Measurements from ENCODE around the gene GON4L. TPM values are rescaled to one million over a fixed set of nuclear protein-coding genes. Genes with fewer than 3 reads are reported as not detected.
A peak's percentile ranks its signal among the peaks of the same experiment; 100 is the strongest.
"Not testable (repeated sequence)": the region's sequence is repeated elsewhere in the genome, so short reads cannot be mapped to it uniquely, and the experiment has no call there.

The GON4L gene
- polyA plus RNA-seq, 1 donor from 2014 or later, result 37.7 TPM

GRCh38 chr1:155816351-155816750 lies 40.7 kb downstream of the GON4L start:
- no peaks in the 10 kb centered on the region for H3K27me3 Mint-ChIP-seq
- peaks cover 2% of the 10 kb centered on the region for H3K36me3 Mint-ChIP-seq
- H3K4me3 Mint-ChIP-seq, result no peak overlapping the region
- H3K4me1 Mint-ChIP-seq, result peaks cover 0 to 1% (median 0%) of the 10 kb centered on the region in 3 donors
- H3K9me3 Mint-ChIP-seq, result no peaks in the 10 kb centered on the region
- H3K27ac Mint-ChIP-seq, result no peak overlapping the region

GRCh38 chr1:155813672-155814071 lies 43.3 kb downstream of the GON4L start:
- H3K4me1 Mint-ChIP-seq, result peaks cover 3 to 7% (median 4%) of the 10 kb centered on the region in 3 donors
- peak overlapping the region in 2 of 3 donors; percentile 78 to 92 for H3K27ac Mint-ChIP-seq
- no peaks in the 10 kb centered on the region for H3K9me3 Mint-ChIP-seq
- H3K4me3 Mint-ChIP-seq, result no peak overlapping the region
- peaks cover 2% of the 10 kb centered on the region for H3K36me3 Mint-ChIP-seq
- H3K27me3 Mint-ChIP-seq, result no peaks in the 10 kb centered on the region

GRCh38 chr1:155812878-155813277 lies 44.1 kb downstream of the GON4L start:
- Mint-ChIP-seq H3K27ac (no peak overlapping the region), H3K4me3 (no peak overlapping the region), H3K27me3 (no peaks in the 10 kb centered on the region), H3K4me1 (peaks cover 5 to 14% (median 9%) of the 10 kb centered on the region in 3 donors), H3K9me3 (no peaks in the 10 kb centered on the region), H3K36me3 (peaks cover 4% of the 10 kb centered on the region)

DNA sequence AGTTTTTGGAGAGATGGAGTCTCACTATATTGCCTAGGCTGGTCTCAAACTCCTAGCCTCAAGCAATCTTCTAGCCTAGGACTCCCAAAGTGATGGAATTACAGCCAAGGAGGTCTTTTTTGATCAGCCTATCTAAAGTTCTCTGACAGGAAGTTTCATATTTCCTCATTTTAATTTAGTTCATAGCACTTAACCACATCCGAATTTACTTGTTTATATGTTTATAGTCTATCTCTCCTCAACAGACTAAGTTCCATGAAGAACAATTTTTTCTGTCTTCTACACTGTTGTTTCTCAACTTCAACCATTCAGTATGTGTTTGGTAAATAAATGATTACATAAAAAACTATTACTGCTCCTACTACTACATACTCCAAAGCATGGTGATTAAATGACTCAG lies 47.9 kb downstream of the GON4L start:
- peak overlapping the region in 2 of 3 donors; percentile 8 to 93 for H3K27ac Mint-ChIP-seq
- H3K4me1 Mint-ChIP-seq, result peaks cover 6 to 14% (median 9%) of the 10 kb centered on the region in 3 donors
- no peaks in the 10 kb centered on the region for H3K27me3 Mint-ChIP-seq
- H3K4me3 Mint-ChIP-seq, result peak overlapping the region; percentile 37 to 75 (median 48)
- H3K36me3 Mint-ChIP-seq, result peaks cover 8% of the 10 kb centered on the region
- H3K9me3 Mint-ChIP-seq, result no peaks in the 10 kb centered on the region

DNA sequence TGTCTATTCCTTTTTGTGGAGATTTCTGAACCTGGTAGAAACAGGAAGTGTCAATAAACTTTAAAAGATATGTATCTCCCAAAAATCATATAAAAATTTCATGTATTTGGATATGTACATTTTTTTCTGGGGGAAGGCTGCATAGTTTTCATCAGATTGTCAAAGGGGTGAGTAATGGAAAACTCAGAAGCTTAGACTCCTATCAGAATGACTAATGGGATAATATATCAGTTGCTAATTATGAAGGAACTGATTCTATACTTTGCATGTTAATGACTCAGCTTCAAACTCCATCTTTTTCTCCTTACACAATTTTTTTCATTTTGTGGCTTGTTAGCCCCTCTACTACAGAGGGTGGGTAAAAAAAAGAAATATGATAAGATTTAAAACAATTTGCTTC lies 55.9 kb downstream of the GON4L start:
- H3K4me3 Mint-ChIP-seq, result no peak overlapping the region
- no peaks in the 10 kb centered on the region for H3K27me3 Mint-ChIP-seq
- peaks cover 13% of the 10 kb centered on the region for H3K36me3 Mint-ChIP-seq
- no peaks in the 10 kb centered on the region for H3K9me3 Mint-ChIP-seq
- peaks cover 0 to 3% (median 0%) of the 10 kb centered on the region in 3 donors for H3K4me1 Mint-ChIP-seq
- H3K27ac Mint-ChIP-seq, result peak overlapping the region in 1 of 3 donors; percentile 53

DNA sequence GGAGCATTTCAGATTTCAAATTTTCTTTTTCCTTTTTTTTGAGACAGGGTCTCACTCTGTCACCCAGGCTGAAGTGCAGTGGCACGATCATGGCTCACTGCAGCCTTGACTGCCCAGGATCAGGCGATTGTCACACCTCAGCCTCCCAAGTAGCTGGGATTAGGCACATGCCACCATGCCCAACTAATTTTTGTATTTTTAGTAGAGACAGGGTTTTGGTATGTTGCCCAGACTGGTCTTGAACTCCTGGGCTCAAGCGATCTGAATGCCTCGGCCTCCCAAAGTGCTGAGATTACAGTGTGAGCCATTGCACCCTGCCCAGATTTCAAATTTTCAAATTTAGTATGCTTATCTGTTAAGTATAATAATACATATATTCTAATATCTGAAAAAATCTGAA lies 61.4 kb downstream of the GON4L start:
- H3K27me3 Mint-ChIP-seq, H3K36me3 Mint-ChIP-seq, H3K27ac Mint-ChIP-seq, H3K4me1 Mint-ChIP-seq, H3K4me3 Mint-ChIP-seq, H3K9me3 Mint-ChIP-seq: not testable (repeated sequence)

DNA sequence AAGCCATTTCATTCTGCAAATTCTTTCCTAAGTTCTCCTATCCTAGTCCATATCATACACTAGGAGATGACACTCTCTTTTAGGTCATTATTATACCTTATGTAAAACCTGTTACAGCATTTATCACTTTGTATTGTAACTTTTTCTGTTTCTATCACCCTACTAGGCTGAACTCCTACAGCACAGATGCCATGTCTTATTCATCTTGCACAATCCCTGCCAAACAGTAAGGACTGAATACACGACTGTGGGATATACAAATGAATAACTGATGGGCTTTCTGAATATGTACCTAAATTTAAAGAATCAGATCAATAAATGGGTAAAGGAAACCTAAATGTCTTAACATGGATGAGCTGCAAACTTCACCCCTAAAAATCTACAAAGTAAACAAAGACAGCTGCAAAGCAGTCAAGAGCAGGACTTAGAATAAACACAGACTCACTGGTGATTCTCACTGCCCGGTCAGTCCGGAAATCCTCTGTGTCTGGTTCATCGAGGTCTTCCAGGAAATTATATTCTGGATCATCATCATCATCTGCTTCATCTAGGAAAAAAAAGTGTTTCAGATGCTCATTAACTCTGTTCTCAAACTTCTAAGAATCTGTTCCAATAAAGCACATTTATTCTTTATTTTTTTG lies 62.3 kb downstream of the GON4L start:
- peaks cover 9% of the 10 kb centered on the region for H3K36me3 Mint-ChIP-seq

DNA sequence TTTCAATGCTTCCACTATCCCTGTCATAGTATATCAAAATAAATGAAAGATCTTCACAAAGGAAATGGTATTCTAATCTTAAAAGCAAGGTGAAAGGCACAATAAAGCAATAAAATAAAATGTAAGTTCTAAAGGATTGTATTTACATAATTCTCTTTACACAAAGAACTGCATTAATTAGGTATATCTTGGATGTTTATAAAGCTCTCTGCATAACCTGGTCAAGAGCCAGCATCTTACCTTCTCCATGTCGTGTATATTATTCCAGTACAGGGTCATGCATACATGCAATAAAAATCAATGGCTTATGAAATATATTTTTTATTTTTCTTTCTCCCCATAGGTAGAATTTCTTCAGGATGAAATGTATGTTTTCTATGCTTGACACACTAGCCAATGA lies 63.8 kb downstream of the GON4L start:
- Mint-ChIP-seq H3K27me3 (no peaks in the 10 kb centered on the region), H3K9me3 (no peaks in the 10 kb centered on the region), H3K27ac (no peak overlapping the region), H3K36me3 (peaks cover 5% of the 10 kb centered on the region), H3K4me3 (no peak overlapping the region), H3K4me1 (peaks cover 0 to 4% (median 0%) of the 10 kb centered on the region in 3 donors)

More for the DNA sequence above, 62.3 kb downstream of the GON4L start:
- no peaks in the 10 kb centered on the region for H3K4me1 Mint-ChIP-seq
- no peaks in the 10 kb centered on the region for H3K9me3 Mint-ChIP-seq
- H3K27me3 Mint-ChIP-seq, result no peaks in the 10 kb centered on the region
- no peak overlapping the region for H3K4me3 Mint-ChIP-seq
- H3K27ac Mint-ChIP-seq, result no peak overlapping the region

GRCh38 chr1:155777582-155777981 lies 79.4 kb downstream of the GON4L start:
- peak overlapping the region in 1 of 3 donors; percentile 13 for H3K27ac Mint-ChIP-seq
- H3K4me3 Mint-ChIP-seq, result no peak overlapping the region
- H3K9me3 Mint-ChIP-seq, result no peaks in the 10 kb centered on the region
- H3K4me1 Mint-ChIP-seq, result no peaks in the 10 kb centered on the region
- no peaks in the 10 kb centered on the region for H3K36me3 Mint-ChIP-seq
- no peaks in the 10 kb centered on the region for H3K27me3 Mint-ChIP-seq

- Mint-ChIP-seq H3K36me3 (no peaks in the 10 kb centered on the region), H3K9me3 (no peaks in the 10 kb centered on the region), H3K27ac (peak overlapping the region in 2 of 3 donors; percentile 39 to 50), H3K27me3 (no peaks in the 10 kb centered on the region), H3K4me1 (no peaks in the 10 kb centered on the region), H3K4me3 (no peak overlapping the region)
These were observed 80.6 kb downstream of the GON4L start for GRCh38 chr1:155776414-155776813.

- H3K4me1 Mint-ChIP-seq, result no peaks in the 10 kb centered on the region
- no peaks in the 10 kb centered on the region for H3K9me3 Mint-ChIP-seq
- H3K36me3 Mint-ChIP-seq, result peaks cover 8% of the 10 kb centered on the region
- no peak overlapping the region for H3K27ac Mint-ChIP-seq
- no peaks in the 10 kb centered on the region for H3K27me3 Mint-ChIP-seq
- H3K4me3 Mint-ChIP-seq, result no peak overlapping the region
These were observed 83.8 kb downstream of the GON4L start for GRCh38 chr1:155773221-155773620.

DNA sequence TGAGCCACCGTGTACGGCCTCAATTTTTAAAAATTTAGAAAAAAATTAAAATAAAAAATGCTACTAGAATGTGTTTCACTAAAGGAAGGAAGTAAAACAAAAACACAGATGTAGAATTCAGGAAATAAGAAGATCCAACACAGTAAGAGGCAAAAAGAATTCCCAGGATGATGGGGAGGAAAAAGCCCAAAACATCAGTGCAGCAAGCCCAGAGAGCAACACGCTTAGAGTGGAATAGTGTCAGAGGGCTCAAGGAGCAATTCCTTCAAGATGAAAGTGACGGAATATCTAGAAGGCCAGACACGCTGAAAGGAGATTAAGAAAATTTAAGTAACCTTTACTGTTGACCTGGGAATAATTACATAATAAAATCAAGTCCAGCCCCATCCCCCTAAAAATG lies 87.8 kb downstream of the GON4L start:
- H3K36me3 Mint-ChIP-seq, result peaks cover 15% of the 10 kb centered on the region
- H3K4me1 Mint-ChIP-seq, result no peaks in the 10 kb centered on the region
- no peak overlapping the region for H3K27ac Mint-ChIP-seq

DNA sequence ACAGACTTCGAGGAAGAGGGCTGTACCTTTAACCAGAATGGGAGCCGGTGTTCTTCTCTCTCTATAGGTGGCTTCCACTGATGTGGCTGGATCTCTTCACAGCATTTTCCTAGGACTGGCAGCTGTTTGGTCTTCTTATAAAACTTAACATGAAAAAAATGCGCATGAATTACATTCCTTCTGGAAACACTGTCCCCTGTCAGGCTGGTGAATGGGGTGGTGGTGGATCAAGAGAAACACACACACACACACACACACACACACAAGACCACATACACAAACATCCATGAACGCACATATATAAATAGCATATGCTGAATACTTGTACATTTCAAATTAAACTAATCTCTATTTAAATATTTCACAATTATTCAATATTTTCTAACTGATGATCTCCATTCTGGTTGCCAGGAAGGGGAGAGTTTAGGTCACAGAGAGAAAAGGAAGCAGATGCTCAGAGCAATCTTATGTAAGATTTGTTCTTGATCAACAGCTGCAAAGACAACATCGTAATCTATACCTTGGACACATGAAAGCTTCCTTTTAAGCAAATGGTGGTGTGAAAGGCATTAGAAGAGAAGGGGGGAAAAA lies 89.5 kb downstream of the GON4L start:
- H3K27ac Mint-ChIP-seq, H3K27me3 Mint-ChIP-seq, H3K4me1 Mint-ChIP-seq, H3K4me3 Mint-ChIP-seq, H3K9me3 Mint-ChIP-seq: not testable (repeated sequence)
- H3K36me3 Mint-ChIP-seq, result peaks cover 17% of the 10 kb centered on the region

More for the DNA sequence above, 87.8 kb downstream of the GON4L start:
- Mint-ChIP-seq H3K4me3 (no peak overlapping the region), H3K27me3 (no peaks in the 10 kb centered on the region), H3K9me3 (no peaks in the 10 kb centered on the region)

DNA sequence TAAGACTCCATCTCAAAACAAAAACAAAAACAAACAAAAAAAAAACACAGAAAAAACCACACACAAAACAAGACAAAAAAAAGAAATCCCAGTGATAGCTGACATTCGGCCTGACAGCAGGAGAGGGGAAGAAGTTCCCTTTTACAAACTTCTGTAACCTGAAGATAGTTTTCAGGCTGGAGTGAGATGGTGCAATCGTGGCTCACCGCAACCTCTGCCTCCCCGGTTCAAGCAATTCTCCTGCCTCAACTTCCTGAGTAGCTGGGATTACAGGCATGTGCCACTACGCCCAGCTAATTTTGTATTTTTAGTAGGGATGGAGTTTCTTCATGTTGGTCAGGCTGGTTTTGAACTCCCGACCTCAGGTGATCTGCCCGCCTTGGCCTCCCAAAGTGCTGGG lies 93.0 kb downstream of the GON4L start:
- H3K27me3 Mint-ChIP-seq, H3K4me3 Mint-ChIP-seq: not testable (repeated sequence)
- peaks cover 17% of the 10 kb centered on the region for H3K36me3 Mint-ChIP-seq

DNA sequence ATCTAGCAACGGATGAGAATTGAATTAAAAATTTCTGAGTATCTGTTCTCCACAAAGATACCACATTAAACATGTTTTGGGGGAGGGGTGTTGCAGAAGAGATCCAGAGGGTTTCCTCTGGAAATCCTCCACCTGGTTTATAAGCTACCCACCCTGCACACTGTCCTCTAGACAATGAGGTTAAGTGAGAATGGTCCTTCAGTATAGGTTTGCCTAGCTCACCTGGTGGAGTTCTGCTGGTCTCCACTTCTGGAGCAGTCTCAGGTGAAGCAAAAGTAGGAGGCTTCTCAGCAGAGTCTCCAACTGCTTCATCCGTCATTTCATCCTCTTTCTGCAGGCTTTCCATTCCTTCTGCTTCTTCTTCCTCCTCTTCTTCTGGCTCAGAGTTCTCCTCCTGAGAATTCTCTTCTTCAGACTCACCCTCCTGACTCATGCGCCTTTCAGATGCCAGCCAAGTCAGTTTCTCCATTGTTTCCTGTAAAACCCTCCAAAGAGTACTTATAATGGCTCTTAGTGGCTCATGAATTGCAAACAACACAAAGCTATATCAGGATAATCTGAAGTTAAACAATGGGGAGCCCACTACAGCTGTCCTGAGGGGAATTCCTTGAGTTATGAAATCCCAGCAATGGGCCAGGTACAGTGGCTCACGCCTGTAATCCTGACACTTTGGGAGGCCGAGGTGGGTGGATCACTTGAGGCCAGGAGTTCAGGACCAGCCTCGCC lies 93.8 kb downstream of the GON4L start:
- H3K27me3 Mint-ChIP-seq, H3K27ac Mint-ChIP-seq, H3K4me3 Mint-ChIP-seq, H3K9me3 Mint-ChIP-seq, H3K4me1 Mint-ChIP-seq: not testable (repeated sequence)
- H3K36me3 Mint-ChIP-seq, result peaks cover 13% of the 10 kb centered on the region

More for the DNA sequence above, 93.0 kb downstream of the GON4L start:
- not testable (repeated sequence) for H3K27ac Mint-ChIP-seq, H3K4me1 Mint-ChIP-seq, H3K9me3 Mint-ChIP-seq
